ENCODE measurements around the gene PSMD3.
"Not testable (repeated sequence)": the region's sequence is repeated elsewhere in the genome, so short reads cannot be mapped to it uniquely, and the experiment has no call there.

The PSMD3 gene

GRCh38 chr17:40000161-40000560 lies 19.6 kb downstream of the PSMD3 start:
- DNase-seq: no peak

- not testable (repeated sequence) for DNase-seq
These were observed 20.7 kb downstream of the PSMD3 start for GRCh38 chr17:40001335-40001734.

- DNase-seq: no peak
These were observed 23.5 kb downstream of the PSMD3 start for GRCh38 chr17:40004072-40004471.

GRCh38 chr17:40004712-40005111 lies 24.1 kb downstream of the PSMD3 start:
- no peak for DNase-seq

- no peak for DNase-seq
These were observed 24.9 kb downstream of the PSMD3 start for GRCh38 chr17:40005520-40005919.

GRCh38 chr17:40010946-40011500 lies 30.4 kb downstream of the PSMD3 start:
- DNase-seq: not testable (repeated sequence)

- not testable (repeated sequence) for DNase-seq
These were observed 31.5 kb downstream of the PSMD3 start for GRCh38 chr17:40012017-40012647.

GRCh38 chr17:40014375-40014980 lies 33.9 kb downstream of the PSMD3 start:
- no peak for DNase-seq

- DNase-seq: no peak
These were observed 34.7 kb downstream of the PSMD3 start, which contains the start of gene CSF3 for GRCh38 chr17:40015005-40015997. CSF3 (plus strand) TSS chr17:40015440; CDS start chr17:40015475, 35 bp downstream.

- DNase-seq: no peak
These were observed 35.7 kb downstream of the PSMD3 start for GRCh38 chr17:40015998-40016985.

- no peak for DNase-seq
These were observed 36.9 kb downstream of the PSMD3 start for GRCh38 chr17:40017422-40018080.

- no peak for DNase-seq
These were observed 37.9 kb downstream of the PSMD3 start for GRCh38 chr17:40018211-40019121.

GRCh38 chr17:40019140-40019991 lies 38.8 kb downstream of the PSMD3 start:
- no peak for DNase-seq

- no peak for DNase-seq
These were observed 39.5 kb downstream of the PSMD3 start for GRCh38 chr17:40020146-40020545.

GRCh38 chr17:40021451-40021971 lies 40.9 kb downstream of the PSMD3 start:
- no peak for DNase-seq

GRCh38 chr17:40022497-40022896 lies 41.9 kb downstream of the PSMD3 start:
- no peak for DNase-seq

- DNase-seq: no peak
These were observed 42.4 kb downstream of the PSMD3 start for GRCh38 chr17:40022961-40023541.

GRCh38 chr17:40023590-40024292 lies 43.1 kb downstream of the PSMD3 start:
- DNase-seq: no peak
